Naive thymus-derived CD4-positive, alpha-beta T cell (primary cell): ENCODE data around the gene WNT6. TPM values are rescaled to one million over a fixed set of nuclear protein-coding genes. Genes with fewer than 3 reads are reported as not detected.
A peak's percentile ranks its signal among the peaks of the same experiment; 100 is the strongest.

Experiments used
- ATAC-seq: fragments of 150-1000 bp; cut with Tn5 transposase; 2 replicates; pipeline ENCODE4 v1.10.0; 2021; ENCODE audit warnings: mild to moderate bottlenecking, moderate library complexity
- CTCF ChIA-PET: fragments of 350-600 bp; sonication (Branson Sonifier 250); formaldehyde crosslinking; loops from one replicate; lab custom pipeline; 2021; ENCODE audit warnings: antibody characterized with exemption; lab: Charles Lee
- POLR2A ChIA-PET: fragments of 350-600 bp; sonication (Branson Sonifier 250); formaldehyde crosslinking; loops from one replicate; lab custom pipeline; 2021; ENCODE audit warnings: antibody characterized with exemption, inconsistent platforms; lab: Charles Lee
- DNase-seq, 9 donors: peaks; one replicate each; pipeline versions ENCODE4 v3.0.0 to v3.0.0-alpha.2; 2020 to 2022; ENCODE audit warnings: mixed read lengths in 1 of 9
- H3K27ac ChIP-seq: one replicate; pipeline ENCODE4 v1.7.0; 2013; ENCODE audit warnings: mild to moderate bottlenecking, low read depth, low read length, moderate library complexity
- H3K27me3 ChIP-seq, 2 donors: one replicate each; pipeline ENCODE4 v1.7.0; 2013; ENCODE audit warnings: low read length in 2 of 2, mild to moderate bottlenecking in 2 of 2, moderate library complexity in 2 of 2; ENCODE audit not compliant: control insufficient read depth in 2 of 2, insufficient read depth in 2 of 2
- H3K36me3 ChIP-seq, 3 experiments: 1 replicate in 2 of 3; 2 replicates in 1 of 3; pipeline ENCODE4 v1.7.0; 2013; ENCODE audit warnings: low read length in 3 of 3, mild to moderate bottlenecking in 3 of 3, moderate library complexity in 1 of 3; ENCODE audit not compliant: insufficient read depth in 3 of 3, control insufficient read depth in 2 of 3
- H3K4me1 ChIP-seq, 2 donors: one replicate each; pipeline ENCODE4 v1.7.0; 2013; ENCODE audit warnings: low read length in 2 of 2, mild to moderate bottlenecking in 2 of 2, moderate library complexity in 1 of 2; ENCODE audit not compliant: control insufficient read depth in 2 of 2, insufficient read depth in 2 of 2
- H3K4me3 ChIP-seq: 2 replicates; pipeline ENCODE4 v1.7.0; 2013; ENCODE audit warnings: mild to moderate bottlenecking, low read length
- H3K9me3 ChIP-seq, 3 experiments: 1 replicate in 2 of 3; 2 replicates in 1 of 3; pipeline ENCODE4 v1.7.0; 2013; ENCODE audit warnings: low read length in 3 of 3; ENCODE audit not compliant: control insufficient read depth in 2 of 3
- H3K27ac Mint-ChIP-seq, 9 donors: one replicate each; pipeline ENCODE4 v1.8.0; 2020 to 2022; ENCODE audit warnings: mixed read lengths in 9 of 9, mild to moderate bottlenecking in 8 of 9, moderate library complexity in 5 of 9, inconsistent platforms in 2 of 9
- H3K27me3 Mint-ChIP-seq, 5 donors: one replicate each; pipeline ENCODE4 v1.8.0; 2021 to 2022; ENCODE audit warnings: mixed read lengths in 5 of 5, mild to moderate bottlenecking in 1 of 5
- H3K36me3 Mint-ChIP-seq, 5 donors: one replicate each; pipeline ENCODE4 v1.8.0; 2020 to 2022; ENCODE audit warnings: mixed read lengths in 5 of 5, mild to moderate bottlenecking in 3 of 5, inconsistent platforms in 1 of 5
- H3K4me1 Mint-ChIP-seq, 7 donors: one replicate each; pipeline ENCODE4 v1.8.0; 2020 to 2022; ENCODE audit warnings: mixed read lengths in 7 of 7, mild to moderate bottlenecking in 3 of 7, inconsistent platforms in 1 of 7
- H3K4me3 Mint-ChIP-seq, 10 donors: one replicate each; pipeline ENCODE4 v1.8.0; 2020 to 2022; ENCODE audit warnings: mild to moderate bottlenecking in 10 of 10, mixed read lengths in 10 of 10, moderate library complexity in 6 of 10, inconsistent platforms in 2 of 10
- H3K9me3 Mint-ChIP-seq, 11 donors: one replicate each; pipeline ENCODE4 v1.8.0; 2020 to 2022; ENCODE audit warnings: mixed read lengths in 11 of 11, mild to moderate bottlenecking in 4 of 11, inconsistent platforms in 1 of 11, moderate library complexity in 1 of 11
- intact Hi-C, 2 donors: fragments of 100-400 bp; cut with micrococcal nuclease; formaldehyde crosslinking; loops; one replicate each; pipeline ENCODE4 v1.15.1; 2023
- polyA plus RNA-seq, 2 donors: library from polyadenylated mRNA; unstranded; fragments of 300-500 nt; fragmentation: Illumina TruSeq; gene quantifications; one replicate each; pipeline ENCODE4 v1.2.3, GENCODE V29; 2021
- total RNA-seq, 6 experiments: library from RNA in 5 of 6; stranded (reverse) in 5 of 6; gene quantifications; 1 replicate in 5 of 6; 2 replicates in 1 of 6; pipeline ENCODE4 v1.2.3 and lab custom pipeline; 2021 to 2026

Gene WNT6
- total and polyA plus RNA-seq, 7 experiments from 2014 or later, result 0.11 to 0.22 TPM; not detected in 5

- Mint-ChIP-seq H3K4me3 (no peak overlapping the region), H3K9me3 (peaks cover 0 to 2% (median 0%) of the 10 kb centered on the region in 11 donors), H3K36me3 (peaks cover 0 to 5% (median 0%) of the 10 kb centered on the region in 5 donors), H3K4me1 (peaks cover 4 to 38% (median 32%) of the 10 kb centered on the region in 7 donors), H3K27me3 (peaks cover 0 to 86% (median 0%) of the 10 kb centered on the region in 5 donors), H3K27ac (peak overlapping the region in 5 of 9 donors; percentile 26 to 75 (median 32))
- ChIA-PET CTCF (interaction anchor here (3.8 to 19.9 kb wide), 2 partner anchors 10 to 12 kb away, joined by 25 to 627 read pairs; no protein-coding TSS in a partner anchor), POLR2A (interaction anchor here (0.5 to 13.6 kb wide), 6 partner anchors 7 to 369 kb away, joined by 3 to 305 read pairs (median 11); partner anchors contain the start of gene WNT10A)
- Histone ChIP-seq H3K4me3 (no peak overlapping the region), H3K27me3 (no peaks in the 10 kb centered on the region), H3K36me3 (no peaks in the 10 kb centered on the region), H3K27ac (no peak overlapping the region), H3K9me3 (no peaks in the 10 kb centered on the region), H3K4me1 (peaks cover 10 to 19% of the 10 kb centered on the region in 2 donors)
- intact Hi-C loops, result no loop called here
- ATAC-seq, result no peak
- DNase-seq, result no peak
Measured at GRCh38 chr2:218885981-218886947, 26.7 kb downstream of the WNT6 start.

GRCh38 chr2:218887079-218887478 lies 27.5 kb downstream of the WNT6 start:
- DNase-seq (no peak), ATAC-seq (no peak)
- Mint-ChIP-seq H3K27me3 (peaks cover 0 to 85% (median 0%) of the 10 kb centered on the region in 5 donors), H3K4me3 (no peak overlapping the region), H3K4me1 (peaks cover 11 to 38% (median 33%) of the 10 kb centered on the region in 7 donors), H3K36me3 (peaks cover 0 to 5% (median 0%) of the 10 kb centered on the region in 5 donors), H3K27ac (peak overlapping the region in 3 of 9 donors; percentile 10 to 56 (median 15)), H3K9me3 (peaks cover 0 to 2% (median 0%) of the 10 kb centered on the region in 11 donors)
- intact Hi-C loops, result no loop called here
- H3K36me3 ChIP-seq, result no peaks in the 10 kb centered on the region
- H3K9me3 ChIP-seq, result no peaks in the 10 kb centered on the region
- H3K4me1 ChIP-seq, result peaks cover 14 to 15% of the 10 kb centered on the region in 2 donors
- ChIA-PET CTCF (interaction anchor here (3.8 to 19.9 kb wide), 2 partner anchors 11 kb away, joined by 25 to 627 read pairs; no protein-coding TSS in a partner anchor), POLR2A (interaction anchor here (0.5 to 13.6 kb wide), 4 partner anchors 8 to 368 kb away, joined by 3 to 305 read pairs (median 11); partner anchors contain the start of gene WNT10A)
- no peaks in the 10 kb centered on the region for H3K27me3 ChIP-seq
- no peak overlapping the region for H3K27ac ChIP-seq
- H3K4me3 ChIP-seq, result no peak overlapping the region

GRCh38 chr2:218888341-218888740 lies 28.7 kb downstream of the WNT6 start:
- peak overlapping the region in 1 of 9 donors; percentile 10 for H3K27ac Mint-ChIP-seq
- intact Hi-C loops, result no loop called here
- POLR2A ChIA-PET, result interaction anchor here (2.3 to 13.6 kb wide), 2 partner anchors 9 kb away, joined by 18 to 305 read pairs; partner anchors contain the start of gene WNT10A

GRCh38 chr2:218889937-218890336 lies 30.3 kb downstream of the WNT6 start:
- ChIA-PET POLR2A (interaction anchor here (13.6 kb wide), 1 partner anchor 10 kb away, joined by 305 read pairs; the partner anchor contains the start of gene WNT10A), CTCF (interaction anchor here (1.0 to 15.8 kb wide), 3 partner anchors 8 to 11 kb away, joined by 4 to 627 read pairs (median 6); partner anchors contain the start of gene WNT10A)
- Mint-ChIP-seq H3K27me3 (peaks cover 0 to 85% (median 0%) of the 10 kb centered on the region in 5 donors), H3K9me3 (peaks cover 0 to 3% (median 0%) of the 10 kb centered on the region in 11 donors), H3K4me3 (no peak overlapping the region), H3K27ac (peak overlapping the region in 2 of 9 donors; percentile 38 to 66), H3K36me3 (peaks cover 0 to 5% (median 0%) of the 10 kb centered on the region in 5 donors), H3K4me1 (peaks cover 27 to 40% (median 35%) of the 10 kb centered on the region in 7 donors)
- ATAC-seq (no peak), DNase-seq (no peak)
- intact Hi-C loops, result loop anchor here (5.0 to 10.0 kb wide), 5 partner anchors 233 to 618 kb away; partner anchors contain the start of genes AAMP (in 1 of the 2), BCS1L (in 1 of the 2), GMPPA (in 1 of the 2) and NHEJ1 (in 1 of the 2)
- H3K4me3 ChIP-seq, result no peak overlapping the region
- H3K9me3 ChIP-seq, result no peaks in the 10 kb centered on the region
- H3K4me1 ChIP-seq, result peaks cover 29% of the 10 kb centered on the region in 2 donors
- no peaks in the 10 kb centered on the region for H3K27me3 ChIP-seq
- H3K27ac ChIP-seq, result no peak overlapping the region
- H3K36me3 ChIP-seq, result no peaks in the 10 kb centered on the region

More at GRCh38 chr2:218888341-218888740, 28.7 kb downstream of the WNT6 start:
- no peaks in the 10 kb centered on the region for H3K9me3 ChIP-seq
- no peak for ATAC-seq
- Mint-ChIP-seq H3K36me3 (peaks cover 0 to 5% (median 0%) of the 10 kb centered on the region in 5 donors), H3K9me3 (peaks cover 0 to 2% (median 0%) of the 10 kb centered on the region in 11 donors), H3K27me3 (peaks cover 0 to 80% (median 0%) of the 10 kb centered on the region in 5 donors), H3K4me3 (no peak overlapping the region), H3K4me1 (peaks cover 14 to 32% (median 28%) of the 10 kb centered on the region in 7 donors)
- no peaks in the 10 kb centered on the region for H3K27me3 ChIP-seq
- H3K4me1 ChIP-seq, result peaks cover 13 to 16% of the 10 kb centered on the region in 2 donors
- H3K27ac ChIP-seq, result no peak overlapping the region
- CTCF ChIA-PET, result interaction anchor here (3.8 to 19.9 kb wide), 2 partner anchors 10 to 12 kb away, joined by 25 to 627 read pairs; no protein-coding TSS in a partner anchor
- H3K4me3 ChIP-seq, result no peak overlapping the region
- no peaks in the 10 kb centered on the region for H3K36me3 ChIP-seq
- DNase-seq, result no peak

- POLR2A ChIA-PET, result interaction anchor here (13.6 kb wide), 1 partner anchor 11 kb away, joined by 305 read pairs; the partner anchor contains the start of gene WNT10A
- peaks cover 33 to 34% of the 10 kb centered on the region in 2 donors for H3K4me1 ChIP-seq
- CTCF ChIA-PET, result interaction anchor here (15.8 kb wide), 1 partner anchor 12 kb away, joined by 627 read pairs; the partner anchor contains the start of gene WNT10A
- Mint-ChIP-seq H3K4me1 (peaks cover 30 to 43% (median 36%) of the 10 kb centered on the region in 7 donors), H3K4me3 (no peak overlapping the region), H3K36me3 (peaks cover 0 to 5% (median 0%) of the 10 kb centered on the region in 5 donors), H3K27me3 (peaks cover 0 to 85% (median 0%) of the 10 kb centered on the region in 5 donors), H3K9me3 (peaks cover 0 to 3% (median 0%) of the 10 kb centered on the region in 11 donors), H3K27ac (peak overlapping the region in 5 of 9 donors; percentile 49 to 90 (median 72))
- H3K27me3 ChIP-seq, result no peaks in the 10 kb centered on the region
- H3K27ac ChIP-seq, result no peak overlapping the region
- ATAC-seq (no peak), DNase-seq (no peak)
- H3K4me3 ChIP-seq, result no peak overlapping the region
- no peaks in the 10 kb centered on the region for H3K36me3 ChIP-seq
- intact Hi-C loops, result loop anchor here (5.0 to 10.0 kb wide), 5 partner anchors 233 to 618 kb away; partner anchors contain the start of genes AAMP (in 1 of the 2), BCS1L (in 1 of the 2), GMPPA (in 1 of the 2) and NHEJ1 (in 1 of the 2)
- H3K9me3 ChIP-seq, result no peaks in the 10 kb centered on the region
Measured at GRCh38 chr2:218890369-218890768, 30.8 kb downstream of the WNT6 start.
